GM12864 (cell line): ENCODE data around the gene ZNF429.

Experiments used
- DNase-seq: peaks from one replicate; pipeline ENCODE4 v3.0.0-alpha.2; 2011; ENCODE audit warnings: low read depth
- H3K4me3 ChIP-seq: 2 replicates; pipeline ENCODE4 v1.5.1; 2011; ENCODE audit warnings: mild to moderate bottlenecking, low read depth, low read length, control low read depth
- CTCF ChIP-seq: IDR thresholded peaks from 2 replicates; pipeline ENCODE4 v1.5.1; 2011; ENCODE audit warnings: low read depth, mild to moderate bottlenecking, moderate library complexity, low read length, control low read depth, inconsistent platforms; ENCODE audit errors: missing control alignments

ZNF429 gene

DNA sequence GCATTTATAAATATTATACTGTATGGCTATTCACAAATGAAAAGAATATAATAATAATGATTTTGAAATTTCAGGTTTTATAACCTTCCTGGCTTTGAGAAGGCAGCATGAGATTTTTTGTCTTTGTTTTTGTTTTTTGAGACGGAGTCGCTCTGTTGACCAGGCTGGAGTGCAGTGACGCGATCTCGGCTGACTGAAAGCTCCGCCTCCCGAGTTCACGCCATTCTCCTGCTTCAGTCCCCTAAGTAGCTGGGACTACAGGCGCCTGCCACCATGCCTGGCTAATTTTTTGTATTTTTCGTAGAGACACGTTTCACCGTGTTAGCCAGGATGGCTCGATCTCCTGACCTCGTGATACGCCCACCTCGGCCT, 64.1 kb downstream of the ZNF429 start:
- H3K4me3 ChIP-seq: no peak overlapping the region; the same call in 1 of the 2 replicates
- no peak for TF ChIP-seq CTCF
- no peak for DNase-seq

DNA sequence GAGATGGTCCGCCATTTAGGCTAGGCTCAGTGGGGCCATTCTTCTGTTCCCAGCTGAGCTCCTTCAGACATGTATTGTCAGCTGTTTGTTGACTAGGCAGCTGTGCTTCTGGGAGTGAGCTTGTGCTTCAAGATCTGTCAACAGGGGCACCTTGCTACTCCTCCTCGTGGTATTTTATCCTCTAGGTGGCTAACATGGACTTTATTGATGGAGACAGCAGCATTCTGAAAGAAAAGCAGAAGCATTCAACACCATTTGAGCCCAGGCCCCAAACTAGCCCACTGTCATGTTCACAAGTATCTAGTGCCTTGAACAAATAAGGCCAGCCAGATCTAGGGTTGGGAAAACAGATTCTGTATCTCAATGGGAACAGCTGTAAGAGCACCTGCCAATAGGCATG, 65.9 kb downstream of the ZNF429 start:
- no peak for DNase-seq
- no peak for TF ChIP-seq CTCF
- no peak overlapping the region for H3K4me3 ChIP-seq

- no peak overlapping the region for H3K4me3 ChIP-seq
- TF ChIP-seq CTCF: no peak
- no peak for DNase-seq
Measured at GRCh38 chr19:21574607-21575006, 69.2 kb downstream of the ZNF429 start.

DNA sequence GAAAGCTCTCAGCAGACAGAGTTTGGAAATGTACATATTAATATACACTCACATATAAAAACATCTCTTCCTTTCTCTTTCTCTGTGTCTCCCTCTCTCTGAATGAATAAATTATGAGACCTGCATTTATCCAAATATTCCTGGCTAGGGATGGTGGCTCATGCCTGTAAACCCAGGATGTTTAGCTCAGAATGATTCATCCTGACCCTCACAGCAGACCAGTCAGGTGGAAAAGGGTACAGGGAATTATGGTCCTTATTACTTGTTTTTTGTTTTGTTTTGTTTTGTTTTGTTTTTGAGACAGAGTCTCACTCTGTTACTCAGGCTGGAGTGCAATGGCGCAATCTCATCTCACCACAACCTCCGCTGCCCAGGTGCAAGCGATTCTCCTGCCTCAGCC, 71.1 kb downstream of the ZNF429 start:
- no peak for DNase-seq
- no peak for TF ChIP-seq CTCF
- no peak overlapping the region for H3K4me3 ChIP-seq

GRCh38 chr19:21580101-21580500, 74.7 kb downstream of the ZNF429 start:
- no peak overlapping the region for H3K4me3 ChIP-seq
- no peak for DNase-seq
- TF ChIP-seq CTCF: no peak

DNA sequence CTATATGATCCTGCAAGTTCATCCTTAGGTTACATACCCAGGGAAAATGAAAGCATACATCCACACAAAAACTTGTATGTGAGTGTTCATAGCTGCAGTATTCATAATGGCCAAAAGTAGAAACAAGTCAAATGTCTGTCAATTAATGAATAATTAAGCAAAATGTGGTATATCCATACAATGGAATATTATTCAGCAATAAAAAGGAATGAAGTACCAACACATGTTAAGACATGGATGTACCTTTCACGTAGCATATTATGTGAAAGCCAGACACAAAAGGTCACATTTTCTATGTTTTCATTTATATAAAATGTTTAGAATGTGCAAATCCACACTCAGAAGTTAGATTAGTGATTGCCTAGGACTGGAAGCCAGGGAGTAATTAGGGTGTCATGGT, 75.4 kb downstream of the ZNF429 start:
- TF ChIP-seq CTCF: no peak
- DNase-seq: no peak
- H3K4me3 ChIP-seq: no peak overlapping the region

GRCh38 chr19:21581646-21582240, 76.3 kb downstream of the ZNF429 start:
- H3K4me3 ChIP-seq: no peak overlapping the region
- no peak for TF ChIP-seq CTCF
- no peak for DNase-seq
